Measurements from ENCODE around the gene ITGA2B.
"Not testable (repeated sequence)": the region's sequence is repeated elsewhere in the genome, so short reads cannot be mapped to it uniquely, and the experiment has no call there.

The ITGA2B gene

DNA sequence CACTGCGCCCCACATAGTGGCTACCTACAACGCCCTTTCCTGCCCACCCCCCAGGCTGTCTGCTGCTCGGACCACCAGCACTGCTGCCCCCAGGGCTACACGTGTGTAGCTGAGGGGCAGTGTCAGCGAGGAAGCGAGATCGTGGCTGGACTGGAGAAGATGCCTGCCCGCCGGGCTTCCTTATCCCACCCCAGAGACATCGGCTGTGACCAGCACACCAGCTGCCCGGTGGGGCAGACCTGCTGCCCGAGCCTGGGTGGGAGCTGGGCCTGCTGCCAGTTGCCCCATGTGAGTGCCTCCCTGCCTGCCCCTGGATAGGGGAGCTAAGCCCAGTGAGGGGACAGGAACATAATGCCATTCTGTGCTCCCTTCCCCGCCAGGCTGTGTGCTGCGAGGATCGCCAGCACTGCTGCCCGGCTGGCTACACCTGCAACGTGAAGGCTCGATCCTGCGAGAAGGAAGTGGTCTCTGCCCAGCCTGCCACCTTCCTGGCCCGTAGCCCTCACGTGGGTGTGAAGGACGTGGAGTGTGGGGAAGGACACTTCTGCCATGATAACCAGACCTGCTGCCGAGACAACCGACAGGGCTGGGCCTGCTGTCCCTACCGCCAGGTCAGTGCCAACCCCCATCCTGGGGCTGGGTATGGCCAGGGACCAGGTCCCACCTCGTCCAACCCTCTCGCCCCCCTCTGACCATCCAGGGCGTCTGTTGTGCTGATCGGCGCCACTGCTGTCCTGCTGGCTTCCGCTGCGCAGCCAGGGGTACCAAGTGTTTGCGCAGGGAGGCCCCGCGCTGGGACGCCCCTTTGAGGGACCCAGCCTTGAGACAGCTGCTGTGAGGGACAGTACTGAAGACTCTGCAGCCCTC is 37.3 kb downstream of the ITGA2B start:
- DNase-seq: no peak

DNA sequence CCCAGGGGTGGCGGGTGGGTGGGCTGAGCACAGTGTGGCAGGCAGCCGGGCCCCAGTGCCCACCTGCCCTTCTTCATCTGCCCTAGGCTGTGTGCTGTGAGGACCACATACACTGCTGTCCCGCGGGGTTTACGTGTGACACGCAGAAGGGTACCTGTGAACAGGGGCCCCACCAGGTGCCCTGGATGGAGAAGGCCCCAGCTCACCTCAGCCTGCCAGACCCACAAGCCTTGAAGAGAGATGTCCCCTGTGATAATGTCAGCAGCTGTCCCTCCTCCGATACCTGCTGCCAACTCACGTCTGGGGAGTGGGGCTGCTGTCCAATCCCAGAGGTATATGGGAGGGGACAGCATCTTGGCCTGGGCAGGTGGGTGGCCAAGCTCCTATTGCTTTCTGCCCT is 38.0 kb downstream of the ITGA2B start:
- no peak for DNase-seq

DNA sequence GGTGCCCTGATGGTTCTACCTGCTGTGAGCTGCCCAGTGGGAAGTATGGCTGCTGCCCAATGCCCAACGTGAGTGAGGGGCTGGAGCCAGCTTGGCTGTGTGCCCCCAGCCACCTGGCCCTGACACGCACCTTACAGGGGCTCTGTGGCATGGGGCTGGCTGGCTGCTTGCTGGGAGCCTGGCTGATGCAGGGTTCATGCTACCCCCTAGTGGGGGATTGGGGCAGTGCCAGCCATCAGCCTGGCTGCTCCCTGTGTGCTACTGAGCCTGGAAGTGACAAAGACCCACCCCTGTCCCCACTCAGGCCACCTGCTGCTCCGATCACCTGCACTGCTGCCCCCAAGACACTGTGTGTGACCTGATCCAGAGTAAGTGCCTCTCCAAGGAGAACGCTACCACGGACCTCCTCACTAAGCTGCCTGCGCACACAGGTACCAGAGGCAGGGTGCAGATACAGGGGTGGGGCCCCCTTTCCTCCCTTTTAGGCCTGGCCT is 38.7 kb downstream of the ITGA2B start:
- DNase-seq: no peak

DNA sequence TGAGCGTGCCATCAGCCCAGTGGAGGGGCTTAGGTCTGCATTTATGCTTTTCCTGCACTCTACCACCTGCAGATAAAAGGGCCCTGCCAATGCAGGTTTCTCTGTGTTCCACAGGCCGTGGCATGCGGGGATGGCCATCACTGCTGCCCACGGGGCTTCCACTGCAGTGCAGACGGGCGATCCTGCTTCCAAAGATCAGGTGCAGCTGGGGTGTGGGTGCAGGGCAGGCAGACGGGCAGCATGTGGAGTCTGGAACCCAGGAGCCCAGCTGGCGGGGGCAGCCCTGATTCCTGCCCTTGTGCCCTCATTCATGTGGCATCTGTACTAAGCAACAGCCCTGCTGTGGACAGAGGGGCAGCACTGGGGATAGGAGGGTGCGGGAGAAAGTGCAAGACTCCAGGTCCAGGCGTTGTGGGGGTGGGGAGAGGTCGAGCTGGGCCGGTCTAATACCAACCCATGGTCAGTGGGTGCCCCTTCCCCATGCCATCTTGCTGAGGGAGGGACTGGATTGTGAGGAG is 39.8 kb downstream of the ITGA2B start:
- DNase-seq: no peak

DNA sequence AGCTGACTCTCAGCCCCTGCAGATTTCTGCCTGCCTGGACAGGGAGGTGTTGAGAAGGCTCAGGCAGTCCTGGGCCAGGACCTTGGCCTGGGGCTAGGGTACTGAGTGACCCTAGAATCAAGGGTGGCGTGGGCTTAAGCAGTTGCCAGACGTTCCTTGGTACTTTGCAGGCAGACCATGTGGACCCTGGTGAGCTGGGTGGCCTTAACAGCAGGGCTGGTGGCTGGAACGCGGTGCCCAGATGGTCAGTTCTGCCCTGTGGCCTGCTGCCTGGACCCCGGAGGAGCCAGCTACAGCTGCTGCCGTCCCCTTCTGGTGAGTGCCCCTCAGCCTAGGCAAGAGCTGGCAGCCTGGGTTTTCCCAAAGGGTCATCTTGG is 40.5 kb downstream of the ITGA2B start:
- no peak for DNase-seq

DNA sequence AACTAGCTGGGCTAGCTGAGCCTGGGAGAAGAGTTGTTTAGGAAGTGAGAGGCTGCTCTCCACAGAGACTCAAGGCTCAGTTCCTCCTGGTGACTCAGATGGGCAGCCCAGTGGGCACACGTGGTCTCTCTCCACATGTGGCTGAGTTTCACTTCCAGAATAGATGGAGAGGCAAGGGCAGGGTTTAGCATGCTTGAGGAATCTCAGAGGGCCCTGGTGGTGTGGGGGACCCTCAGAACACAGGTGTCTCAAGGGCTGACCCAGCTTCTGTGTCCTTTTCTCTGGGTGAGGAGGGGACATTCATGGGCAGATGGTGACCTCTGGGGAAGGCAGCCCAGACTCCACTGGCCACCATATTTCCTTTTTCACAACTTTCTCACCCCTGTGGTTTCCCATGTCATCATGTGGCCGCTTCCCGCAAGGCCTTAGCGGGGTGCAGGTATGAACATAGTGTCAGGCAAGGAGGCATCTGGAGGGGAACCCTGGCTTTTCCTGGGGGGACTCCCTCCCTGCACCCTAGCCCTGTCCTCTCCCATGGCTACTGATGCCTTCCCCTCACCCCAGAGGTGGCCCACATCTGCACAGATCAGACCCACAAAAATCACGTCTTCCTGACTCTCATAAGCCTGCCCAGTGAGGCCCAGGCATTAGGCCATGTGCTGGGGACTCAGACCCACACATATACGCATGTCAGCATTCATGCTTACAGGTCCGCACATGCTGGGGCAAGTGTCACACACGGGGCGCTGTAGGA is 41.0 kb downstream of the ITGA2B start:
- no peak for DNase-seq

DNA sequence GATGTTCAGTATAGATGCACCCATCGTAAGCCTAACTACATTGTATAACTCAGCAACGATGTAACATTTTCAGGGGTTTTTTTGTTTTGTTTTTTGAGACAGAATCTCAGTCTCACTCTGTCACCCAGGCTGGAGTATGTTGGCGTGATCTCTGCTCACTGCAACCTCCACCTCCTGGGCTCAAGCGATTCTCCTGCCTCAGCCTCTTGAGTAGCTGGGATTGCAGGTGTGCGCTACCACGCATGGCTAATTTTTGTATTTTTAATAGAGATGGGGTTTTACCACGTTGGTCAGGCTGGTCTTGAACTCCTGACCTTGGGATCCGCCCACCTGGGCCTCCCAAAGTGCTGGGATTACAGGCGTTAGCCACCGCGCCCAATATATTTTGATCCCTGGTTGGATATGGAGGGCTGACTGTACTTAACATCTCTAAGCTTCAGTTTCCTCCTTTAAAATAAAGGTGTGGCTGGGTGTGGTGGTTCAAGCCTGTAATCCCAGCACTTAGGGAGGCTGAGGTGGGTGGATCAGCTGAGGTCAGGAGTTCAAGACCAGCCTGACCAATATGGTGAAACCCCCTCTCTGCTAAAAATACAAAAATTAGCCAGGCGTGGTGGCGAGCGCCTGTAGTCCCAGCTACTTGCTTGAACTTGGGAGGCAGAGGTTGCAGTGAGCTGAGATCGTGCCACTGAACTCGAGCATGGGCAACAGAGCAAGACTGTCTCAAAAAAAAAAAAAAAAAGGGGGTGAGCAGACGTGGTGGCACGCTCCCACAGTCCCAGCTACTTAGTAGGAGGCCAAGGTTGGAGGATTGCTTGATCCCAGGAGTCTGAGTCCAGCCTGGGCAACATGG is 42.0 kb downstream of the ITGA2B start:
- not testable (repeated sequence) for DNase-seq

DNA sequence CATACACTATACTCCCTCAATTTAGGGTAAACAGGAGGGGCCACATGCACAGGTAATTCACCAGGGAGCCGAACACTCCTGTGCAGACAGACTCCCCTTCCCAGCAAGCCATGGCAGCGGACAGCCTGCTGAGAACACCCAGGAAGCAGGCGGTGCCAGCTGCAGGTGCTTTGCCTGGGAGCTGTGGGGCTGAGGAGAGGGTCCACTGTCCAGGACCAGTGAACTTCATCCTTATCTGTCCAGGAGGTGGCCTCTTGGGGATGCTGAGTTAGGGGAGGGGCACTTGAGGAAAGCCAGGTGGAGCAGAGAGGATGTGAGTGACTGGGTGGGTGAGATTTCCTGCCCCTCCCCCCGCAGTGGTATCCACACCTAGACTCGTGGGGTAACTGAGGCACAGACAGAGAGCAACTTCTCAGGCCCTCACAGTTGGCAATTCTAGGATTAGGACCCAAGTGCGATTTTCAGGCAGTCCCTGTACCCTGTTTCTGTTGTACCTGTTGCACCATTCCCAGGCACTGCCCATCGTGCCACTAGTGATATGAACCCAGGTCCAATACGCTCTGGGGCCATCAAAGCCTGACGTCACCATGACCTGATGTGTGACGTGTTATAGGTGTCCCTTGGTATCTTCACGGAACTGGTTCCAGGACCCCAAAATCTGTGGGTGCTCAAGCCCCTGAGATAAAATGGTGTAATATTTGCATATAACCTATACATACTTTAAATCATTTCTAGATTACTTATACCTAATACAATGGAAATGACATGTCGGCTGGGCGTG is 43.2 kb downstream of the ITGA2B start:
- no peak for DNase-seq

DNA sequence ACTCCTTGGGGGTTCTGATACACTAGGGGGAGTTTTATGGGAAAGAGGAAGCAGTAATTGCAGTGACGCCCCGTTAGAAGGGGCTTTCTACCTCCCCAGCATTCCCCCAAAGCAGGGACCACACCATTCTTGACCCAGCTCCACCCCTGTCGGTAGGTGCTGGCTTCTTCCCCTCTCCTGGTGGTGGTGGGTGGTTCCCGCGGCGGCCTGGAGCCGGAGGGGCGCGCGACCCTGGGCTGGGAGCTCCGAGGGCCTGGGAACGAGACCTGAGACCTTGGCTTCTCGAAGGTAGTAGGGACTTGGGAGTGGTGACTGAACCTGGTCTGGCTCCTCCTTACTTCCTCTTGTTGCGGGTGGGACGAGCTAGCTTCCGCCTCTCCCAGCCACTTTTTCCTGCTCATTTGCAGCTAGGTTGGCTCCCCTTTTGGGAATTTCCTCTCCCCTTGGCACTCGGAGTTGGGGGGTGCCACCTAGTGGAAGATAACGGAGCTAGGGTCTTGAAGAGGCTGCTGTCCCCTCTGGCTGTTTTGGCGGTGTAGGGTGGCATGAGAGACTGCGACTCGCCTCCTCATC is 43.9 kb downstream of the ITGA2B start:
- peak; percentile 47 for DNase-seq

DNA sequence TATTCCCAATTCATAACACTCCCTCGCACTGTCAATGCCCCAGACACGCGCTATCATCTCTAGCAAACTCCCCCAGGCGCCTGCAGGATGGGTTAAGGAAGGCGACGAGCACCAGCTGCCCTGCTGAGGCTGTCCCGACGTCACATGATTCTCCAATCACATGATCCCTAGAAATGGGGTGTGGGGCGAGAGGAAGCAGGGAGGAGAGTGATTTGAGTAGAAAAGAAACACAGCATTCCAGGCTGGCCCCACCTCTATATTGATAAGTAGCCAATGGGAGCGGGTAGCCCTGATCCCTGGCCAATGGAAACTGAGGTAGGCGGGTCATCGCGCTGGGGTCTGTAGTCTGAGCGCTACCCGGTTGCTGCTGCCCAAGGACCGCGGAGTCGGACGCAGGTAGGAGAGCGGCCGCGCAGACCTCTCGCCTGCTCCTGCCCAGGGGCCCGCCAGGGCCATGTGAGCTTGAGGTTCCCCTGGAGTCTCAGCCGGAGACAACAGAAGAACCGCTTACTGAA is 44.5 kb downstream of the ITGA2B start, which contains the start of gene GRN:
Gene GRN (plus strand): TSS at position 364 of the 515 bp plus-strand sequence. CDS start 3,863 bp downstream, outside the sequence.
- DNase-seq: peak; percentile 95

DNA sequence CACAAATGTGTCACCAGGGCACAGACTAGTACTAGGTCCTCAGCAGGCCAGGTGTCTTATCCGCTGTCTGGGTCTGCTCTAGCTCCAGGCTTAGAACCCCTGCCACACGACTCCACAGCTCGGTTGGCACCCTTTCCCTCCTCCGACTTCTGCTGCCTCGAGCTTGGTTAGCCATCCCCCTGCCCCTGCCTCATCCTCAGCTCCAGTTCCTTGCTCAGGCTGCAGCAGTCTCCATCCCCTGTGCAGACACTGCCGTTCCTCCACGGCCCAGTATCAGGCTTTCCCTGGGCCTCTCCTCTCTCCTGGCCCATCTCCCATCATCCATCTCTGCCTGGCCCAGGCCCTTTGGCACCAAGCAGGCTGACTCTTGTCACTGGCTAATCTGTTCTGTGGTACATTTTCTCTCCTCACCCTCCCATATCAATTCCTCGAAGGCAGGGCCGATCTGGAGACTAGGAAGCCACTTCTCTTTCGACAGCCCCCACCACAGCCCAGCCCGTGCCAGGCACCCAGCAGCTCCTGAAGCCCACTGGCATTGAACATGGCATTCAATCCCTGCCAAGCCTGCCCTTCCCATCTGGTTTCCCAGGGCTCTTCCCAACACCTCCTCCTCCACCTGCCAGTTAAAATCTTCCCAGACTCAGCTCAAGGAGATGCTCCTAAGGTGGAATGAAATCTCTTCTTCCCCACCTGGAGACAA is 45.8 kb downstream of the ITGA2B start:
- DNase-seq: no peak

DNA sequence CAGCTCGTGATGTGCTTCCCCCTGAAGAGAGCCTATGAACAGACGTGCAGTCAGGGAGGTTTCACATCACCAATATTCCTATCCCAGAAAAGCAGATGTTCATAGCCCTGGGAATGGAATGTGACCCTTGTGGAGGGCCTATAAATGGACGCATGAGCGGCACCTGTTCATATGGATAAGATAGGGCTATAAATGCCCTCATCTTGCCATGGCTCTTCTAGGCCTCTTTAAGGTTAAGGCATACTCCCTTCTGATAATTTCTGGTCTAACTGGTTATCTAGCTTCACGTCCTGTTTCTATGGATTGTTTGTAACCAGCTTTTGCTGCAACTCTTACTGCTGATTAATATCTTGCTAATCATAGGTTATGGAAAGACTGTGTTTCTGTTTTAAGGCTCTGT is 48.9 kb downstream of the ITGA2B start:
- not testable (repeated sequence) for DNase-seq

DNA sequence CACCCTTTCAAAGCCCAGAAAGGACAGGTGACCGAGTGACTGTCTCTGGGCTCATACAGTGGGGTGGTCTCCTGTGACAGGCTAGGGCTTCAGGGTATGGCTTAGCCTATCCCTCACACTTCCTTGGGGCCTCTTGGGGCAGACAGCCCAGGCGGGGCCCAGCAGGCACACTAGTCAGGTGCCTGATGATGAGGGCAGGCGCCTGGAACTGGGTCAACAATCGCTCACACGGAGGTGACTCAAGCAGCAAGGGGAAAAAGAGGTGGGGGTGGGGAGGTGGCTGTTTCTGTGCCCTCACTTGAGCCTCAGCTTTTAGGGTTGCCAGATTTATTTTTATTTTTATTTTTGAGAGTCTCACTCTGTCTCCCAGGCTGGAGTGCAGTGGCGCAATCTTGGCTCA is 50.7 kb downstream of the ITGA2B start:
- DNase-seq: no peak

DNA sequence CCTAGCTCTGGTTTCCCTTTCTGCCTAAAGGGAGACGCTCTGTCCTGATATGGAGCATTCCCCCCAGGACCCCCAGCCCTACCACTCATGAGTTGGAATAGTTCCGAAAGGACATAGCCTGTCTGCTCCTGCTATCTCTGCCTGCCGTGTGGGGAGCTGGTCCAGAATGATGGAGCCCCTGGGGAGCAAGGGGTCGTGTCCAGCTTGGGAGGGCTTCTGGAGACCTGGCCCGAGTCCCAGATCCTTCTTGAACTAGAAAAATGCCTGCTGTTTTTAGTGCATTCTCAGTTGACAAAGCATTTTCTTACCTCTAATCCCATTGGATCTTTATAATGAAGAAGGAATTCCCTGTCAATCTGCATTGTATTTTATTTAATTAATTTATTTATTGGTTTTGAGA is 53.5 kb downstream of the ITGA2B start:
- no peak for DNase-seq

DNA sequence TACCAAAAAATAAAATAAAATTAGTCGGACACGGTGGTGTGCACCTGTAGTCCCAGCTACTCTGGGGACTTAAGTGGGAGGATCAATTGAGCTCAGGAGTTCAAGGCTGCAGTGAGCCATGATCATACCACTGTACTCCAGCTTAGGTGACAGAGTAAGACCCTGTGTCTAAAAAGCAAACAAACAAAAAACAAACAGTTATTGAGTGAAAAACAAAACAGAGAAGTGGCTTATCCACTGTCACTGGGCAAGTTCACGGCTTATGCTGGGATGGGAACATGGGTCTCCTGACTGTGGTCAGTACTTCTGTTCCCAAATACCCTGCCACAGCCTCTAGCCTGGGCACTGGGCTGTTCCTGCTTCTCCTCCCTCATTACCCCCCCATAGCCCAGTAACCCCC is 53.9 kb downstream of the ITGA2B start:
- no peak for DNase-seq

DNA sequence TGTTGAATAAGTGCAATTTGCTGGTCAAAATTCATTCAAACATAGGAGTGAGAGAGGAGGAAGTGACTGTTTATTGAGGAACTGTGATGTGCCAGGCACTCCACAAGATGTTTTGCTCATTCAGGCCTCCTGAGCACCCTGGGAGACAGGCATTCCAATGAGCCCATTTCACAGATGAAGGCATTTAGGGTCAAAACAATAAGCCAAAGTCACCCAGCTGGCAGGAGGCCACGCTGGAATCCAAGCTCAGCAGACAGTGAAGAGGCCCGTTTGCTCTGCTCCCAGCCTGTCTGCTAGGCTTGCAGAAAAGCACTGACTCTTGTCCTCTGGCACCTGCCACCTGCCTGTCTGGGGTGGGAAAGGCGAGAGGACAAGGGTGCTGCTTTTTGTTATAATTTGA is 54.7 kb downstream of the ITGA2B start:
- no peak for DNase-seq

DNA sequence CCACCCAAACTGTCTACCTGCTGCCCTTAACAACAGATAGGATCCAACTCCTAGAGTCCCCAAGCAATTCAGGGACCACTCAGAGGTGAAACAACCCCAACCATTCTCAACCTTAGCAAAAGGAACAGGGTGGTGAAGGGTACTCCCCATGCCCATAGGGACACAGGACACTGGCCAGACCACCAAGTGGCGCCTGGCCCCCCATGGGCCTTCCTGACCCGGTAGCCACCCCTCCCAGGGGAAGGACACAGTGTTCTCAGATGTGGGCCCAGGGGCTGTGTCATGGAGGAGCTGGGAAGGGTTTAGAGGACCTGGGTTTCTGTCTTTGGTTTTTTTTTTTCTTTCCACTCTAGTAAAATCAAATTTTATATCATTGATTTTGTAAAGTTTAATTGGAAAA is 55.1 kb downstream of the ITGA2B start:
- DNase-seq: no peak

DNA sequence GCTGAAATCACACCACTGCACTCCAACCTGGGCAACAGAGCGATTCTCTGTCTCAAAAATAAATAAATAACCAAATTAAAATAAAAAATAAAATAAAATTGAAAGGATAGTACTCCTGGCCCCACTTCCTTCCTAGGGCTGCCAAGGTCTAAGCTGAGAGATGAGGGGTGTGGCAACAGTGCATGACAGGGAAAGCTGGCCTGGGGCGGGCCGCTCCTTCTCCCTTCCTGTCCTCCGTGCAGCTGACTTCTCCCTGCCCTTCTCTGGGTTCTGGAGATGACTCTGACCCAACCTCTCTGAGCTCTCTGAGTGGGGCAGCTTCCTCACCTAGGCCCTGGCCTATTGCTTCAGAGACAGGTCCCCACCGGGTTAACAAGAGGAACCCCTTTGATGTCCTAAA is 56.1 kb downstream of the ITGA2B start:
- no peak for DNase-seq

DNA sequence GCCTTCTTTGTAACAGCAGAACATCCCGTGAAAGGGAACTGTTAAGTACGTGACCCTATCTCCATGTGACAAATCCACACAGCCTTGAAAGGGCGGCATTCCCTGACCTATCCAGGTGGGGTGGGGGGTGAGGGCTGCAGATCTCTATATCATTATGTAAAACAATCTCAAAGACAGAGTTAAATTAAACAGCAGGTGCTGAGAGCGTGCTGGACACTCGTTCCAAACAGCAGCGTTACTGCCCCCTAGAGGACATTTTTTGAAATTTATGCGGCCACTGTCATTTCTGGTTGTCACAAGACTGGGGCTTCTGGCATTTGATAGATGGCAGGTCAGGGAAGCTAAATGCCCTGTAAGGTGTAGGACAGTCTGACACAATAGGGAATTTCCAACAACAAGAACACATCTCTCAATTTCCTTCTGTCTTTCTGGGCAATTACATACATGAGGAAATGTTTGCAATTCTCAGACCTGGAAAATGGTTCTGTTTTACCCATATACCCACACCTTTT is 58.1 kb downstream of the ITGA2B start:
- no peak for DNase-seq

DNA sequence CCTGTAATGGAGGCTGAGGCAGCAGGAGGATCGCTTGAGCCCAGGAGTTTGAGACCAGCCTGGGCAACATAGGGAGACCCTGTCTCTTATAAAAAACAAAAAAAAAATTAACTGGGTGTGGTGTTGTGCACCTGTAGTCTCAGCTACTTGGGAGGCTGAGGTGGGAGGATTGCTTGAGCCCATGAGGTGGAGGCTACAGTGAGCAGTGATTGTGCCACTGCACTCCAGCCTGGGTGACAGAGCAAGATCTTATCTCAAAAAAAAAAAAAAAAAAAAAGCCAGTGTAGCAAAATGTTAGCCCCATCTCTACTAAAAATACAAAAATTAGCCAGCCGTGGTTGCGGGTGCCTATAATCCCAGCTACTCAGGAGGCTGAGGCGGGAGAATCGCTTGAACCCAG is 59.2 kb downstream of the ITGA2B start:
- DNase-seq: not testable (repeated sequence)
